Inflammatory macrophage (primary cell): Measurements from ENCODE around the gene PCDHB3.
"Not testable (repeated sequence)": the region's sequence is repeated elsewhere in the genome, so short reads cannot be mapped to it uniquely, and the experiment has no call there.

Experiments used
- DNase-seq, 2 donors: peaks; one replicate each; pipeline ENCODE4 v3.0.0-alpha.2; 2020 to 2022

PCDHB3 gene

DNA sequence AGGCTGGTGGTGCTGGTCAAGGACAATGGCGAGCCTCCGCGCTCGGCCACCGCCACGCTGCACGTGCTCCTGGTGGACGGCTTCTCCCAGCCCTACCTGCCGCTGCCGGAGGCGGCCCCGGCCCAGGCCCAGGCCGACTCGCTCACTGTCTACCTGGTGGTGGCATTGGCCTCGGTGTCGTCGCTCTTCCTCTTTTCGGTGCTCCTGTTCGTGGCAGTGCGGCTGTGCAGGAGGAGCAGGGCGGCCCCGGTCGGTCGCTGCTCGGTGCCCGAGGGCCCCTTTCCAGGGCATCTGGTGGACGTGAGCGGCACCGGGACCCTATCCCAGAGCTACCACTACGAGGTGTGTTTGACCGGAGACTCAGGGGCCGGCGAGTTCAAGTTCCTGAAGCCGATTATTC lies 37.1 kb downstream of the PCDHB3 start:
- DNase-seq = not testable (repeated sequence)

DNA sequence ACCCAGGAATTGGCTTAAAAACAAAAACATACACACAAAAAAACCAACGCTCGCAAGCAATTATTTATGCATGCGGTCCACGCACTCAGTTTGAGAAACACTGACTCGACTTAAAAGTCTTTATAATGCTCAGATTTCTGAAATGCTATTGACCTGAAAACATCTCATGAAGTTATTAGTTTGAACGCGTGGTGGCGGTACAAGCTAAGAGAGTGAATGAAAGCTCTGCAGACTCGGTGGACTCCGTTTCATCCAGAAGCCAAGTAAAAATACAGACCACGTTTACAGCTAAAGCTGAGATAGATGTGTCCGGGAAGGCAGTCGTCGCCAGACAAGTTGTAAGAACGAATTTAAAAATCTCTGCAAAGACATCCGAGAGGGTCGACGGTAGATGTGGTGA lies 49.5 kb downstream of the PCDHB3 start, which contains the start of gene PCDHB6:
Gene PCDHB6, plus strand, starts transcription at position 246 of the 400 bp plus-strand sequence. CDS start 201 bp downstream, outside the sequence.
- no peak for DNase-seq

DNA sequence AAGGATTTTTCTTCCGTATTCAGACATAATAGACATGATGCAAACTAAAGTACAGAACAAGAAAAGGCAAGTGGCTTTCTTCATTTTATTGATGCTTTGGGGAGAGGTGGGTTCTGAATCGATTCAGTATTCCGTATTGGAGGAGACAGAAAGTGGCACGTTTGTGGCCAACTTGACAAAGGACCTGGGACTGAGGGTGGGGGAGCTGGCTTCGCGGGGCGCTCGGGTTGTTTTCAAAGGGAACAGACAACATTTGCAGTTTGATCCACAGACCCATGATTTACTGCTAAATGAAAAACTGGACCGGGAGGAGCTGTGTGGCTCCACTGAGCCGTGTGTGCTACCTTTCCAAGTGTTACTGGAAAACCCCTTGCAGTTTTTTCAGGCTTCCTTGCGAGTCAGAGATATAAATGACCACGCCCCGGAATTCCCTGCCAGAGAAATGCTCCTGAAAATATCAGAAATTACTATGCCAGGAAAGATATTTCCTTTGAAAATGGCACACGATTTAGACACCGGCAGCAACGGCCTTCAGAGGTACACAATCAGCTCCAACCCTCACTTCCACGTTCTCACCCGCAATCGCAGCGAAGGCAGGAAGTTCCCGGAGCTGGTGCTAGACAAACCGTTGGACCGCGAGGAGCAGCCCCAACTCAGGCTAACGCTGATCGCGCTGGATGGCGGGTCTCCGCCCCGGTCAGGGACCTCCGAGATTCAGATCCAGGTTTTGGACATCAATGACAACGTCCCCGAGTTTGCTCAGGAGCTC lies 50.1 kb downstream of the PCDHB3 start:
- DNase-seq = no peak

DNA sequence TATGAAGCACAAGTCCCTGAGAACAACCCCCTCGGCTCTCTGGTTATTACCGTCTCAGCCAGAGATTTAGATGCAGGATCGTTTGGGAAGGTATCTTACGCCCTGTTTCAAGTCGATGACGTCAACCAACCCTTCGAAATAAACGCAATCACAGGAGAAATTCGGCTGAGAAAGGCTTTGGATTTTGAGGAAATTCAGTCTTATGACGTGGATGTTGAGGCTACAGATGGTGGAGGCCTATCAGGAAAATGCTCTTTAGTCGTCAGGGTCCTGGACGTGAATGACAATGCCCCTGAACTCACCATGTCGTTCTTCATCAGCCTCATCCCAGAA lies 50.7 kb downstream of the PCDHB3 start:
- no peak for DNase-seq

DNA sequence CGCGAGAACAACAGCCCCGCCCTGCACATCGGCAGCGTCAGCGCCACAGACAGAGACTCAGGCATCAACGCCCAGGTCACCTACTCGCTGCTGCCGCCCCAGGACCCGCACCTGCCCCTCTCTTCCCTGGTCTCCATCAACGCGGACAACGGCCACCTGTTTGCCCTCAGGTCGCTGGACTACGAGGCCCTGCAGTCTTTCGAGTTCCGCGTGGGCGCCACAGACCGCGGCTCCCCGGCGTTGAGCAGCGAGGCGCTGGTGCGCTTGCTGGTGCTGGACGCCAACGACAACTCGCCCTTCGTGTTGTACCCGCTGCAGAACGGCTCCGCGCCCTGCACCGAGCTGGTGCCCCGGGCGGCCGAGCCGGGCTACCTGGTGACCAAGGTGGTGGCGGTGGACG lies 51.4 kb downstream of the PCDHB3 start:
- not testable (repeated sequence) for DNase-seq

DNA sequence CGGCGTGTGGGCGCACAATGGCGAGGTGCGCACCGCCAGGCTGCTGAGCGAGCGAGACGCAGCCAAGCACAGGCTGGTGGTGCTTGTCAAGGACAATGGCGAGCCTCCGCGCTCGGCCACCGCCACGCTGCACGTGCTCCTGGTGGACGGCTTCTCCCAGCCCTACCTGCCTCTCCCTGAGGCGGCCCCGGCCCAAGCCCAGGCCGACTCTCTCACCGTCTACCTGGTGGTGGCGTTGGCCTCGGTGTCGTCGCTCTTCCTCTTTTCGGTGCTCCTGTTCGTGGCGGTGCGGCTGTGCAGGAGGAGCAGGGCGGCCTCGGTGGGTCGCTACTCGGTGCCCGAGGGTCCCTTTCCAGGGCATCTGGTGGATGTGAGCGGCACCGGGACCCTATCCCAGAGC lies 51.8 kb downstream of the PCDHB3 start:
- not testable (repeated sequence) for DNase-seq
